ENCODE results near the gene BAMBI.

The BAMBI gene

GRCh38 chr10:28686835-28687682, 9.7 kb downstream of the BAMBI start:
- Histone ChIP-seq H3K4me1 (ENCODE audit: low read length) (no peaks in the 10 kb centered on the region), H3K9ac (ENCODE audit: low read length) (no peak overlapping the region), H3K79me2 (ENCODE audit: low read length) (no peaks in the 10 kb centered on the region), H3K4me3 (ENCODE audit: low read length) (no peak overlapping the region), H3K27ac (ENCODE audit: low read length) (no peak overlapping the region), H4K20me1 (ENCODE audit: insufficient read depth, low read length) (no peaks in the 10 kb centered on the region), H3K36me3 (replicated peaks; ENCODE audit: insufficient read depth, low read length) (no peaks in the 10 kb centered on the region), H3K4me2 (ENCODE audit: low read depth, low read length) (no peak overlapping the region), H3K27me3 (replicated peaks; ENCODE audit: insufficient read depth, low read length) (no peaks in the 10 kb centered on the region), H3K9me3 (replicated peaks; ENCODE audit: insufficient read depth, low read length) (no peaks in the 10 kb centered on the region), H3K9me2 (replicated peaks; ENCODE audit: insufficient read depth, low read length) (no peaks in the 10 kb centered on the region), H3F3A (ENCODE audit: insufficient read depth, low read length) (no peaks in the 10 kb centered on the region), H2AFZ (ENCODE audit: low read length) (no peak overlapping the region)
- TF ChIP-seq EZH2 (optimal IDR thresholded peaks at IDR 0.05; ENCODE audit: low read depth, low read length): no peak
- no peak for DNase-seq

- H3K27me3 ChIP-seq (replicated peaks; ENCODE audit: insufficient read depth, low read length): no peaks in the 10 kb centered on the region
- no peaks in the 10 kb centered on the region for H4K20me1 ChIP-seq (ENCODE audit: insufficient read depth, low read length)
- H3F3A ChIP-seq (ENCODE audit: insufficient read depth, low read length): no peaks in the 10 kb centered on the region
- no peak for DNase-seq
- no peaks in the 10 kb centered on the region for H3K36me3 ChIP-seq (replicated peaks; ENCODE audit: insufficient read depth, low read length)
- H3K27ac ChIP-seq (ENCODE audit: low read length): no peak overlapping the region
- no peak for TF ChIP-seq CTCF (IDR thresholded peaks at IDR 0.05; ENCODE audit: low read length)
- TF ChIP-seq EZH2phosphoT487 (IDR thresholded peaks at IDR 0.05; ENCODE audit: low read length): no peak
- no peak for TF ChIP-seq EZH2 (optimal IDR thresholded peaks at IDR 0.05; ENCODE audit: low read depth, low read length)
- no peak overlapping the region for H3K9ac ChIP-seq (ENCODE audit: low read length)
- no peaks in the 10 kb centered on the region for H3K9me3 ChIP-seq (replicated peaks; ENCODE audit: insufficient read depth, low read length)
- no peaks in the 10 kb centered on the region for H3K79me2 ChIP-seq (ENCODE audit: low read length)
- H2AFZ ChIP-seq (ENCODE audit: low read length): no peak overlapping the region
- no peaks in the 10 kb centered on the region for H3K4me1 ChIP-seq (ENCODE audit: low read length)
- H3K4me3 ChIP-seq (ENCODE audit: low read length): no peak overlapping the region
- H3K4me2 ChIP-seq (ENCODE audit: low read depth, low read length): no peak overlapping the region
- no peaks in the 10 kb centered on the region for H3K9me2 ChIP-seq (replicated peaks; ENCODE audit: insufficient read depth, low read length)
Observed at GRCh38 chr10:28687683-28688001, 10.3 kb downstream of the BAMBI start.

- Histone ChIP-seq H3K27me3 (replicated peaks; ENCODE audit: insufficient read depth, low read length) (no peaks in the 10 kb centered on the region), H4K20me1 (ENCODE audit: insufficient read depth, low read length) (no peaks in the 10 kb centered on the region), H3K4me1 (ENCODE audit: low read length) (no peaks in the 10 kb centered on the region), H2AFZ (ENCODE audit: low read length) (no peak overlapping the region), H3K4me2 (ENCODE audit: low read depth, low read length) (no peak overlapping the region), H3K9ac (ENCODE audit: low read length) (no peak overlapping the region), H3K9me2 (replicated peaks; ENCODE audit: insufficient read depth, low read length) (no peaks in the 10 kb centered on the region), H3K9me3 (replicated peaks; ENCODE audit: insufficient read depth, low read length) (no peaks in the 10 kb centered on the region), H3K4me3 (ENCODE audit: low read length) (no peak overlapping the region), H3K79me2 (ENCODE audit: low read length) (no peaks in the 10 kb centered on the region), H3K27ac (ENCODE audit: low read length) (no peak overlapping the region), H3F3A (ENCODE audit: insufficient read depth, low read length) (no peaks in the 10 kb centered on the region), H3K36me3 (replicated peaks; ENCODE audit: insufficient read depth, low read length) (no peaks in the 10 kb centered on the region)
- TF ChIP-seq EZH2 (optimal IDR thresholded peaks at IDR 0.05; ENCODE audit: low read depth, low read length) (no peak), CTCF (IDR thresholded peaks at IDR 0.05; ENCODE audit: low read length) (no peak)
- no peak for DNase-seq
Observed at GRCh38 chr10:28690545-28690944, 13.2 kb downstream of the BAMBI start.

DNA sequence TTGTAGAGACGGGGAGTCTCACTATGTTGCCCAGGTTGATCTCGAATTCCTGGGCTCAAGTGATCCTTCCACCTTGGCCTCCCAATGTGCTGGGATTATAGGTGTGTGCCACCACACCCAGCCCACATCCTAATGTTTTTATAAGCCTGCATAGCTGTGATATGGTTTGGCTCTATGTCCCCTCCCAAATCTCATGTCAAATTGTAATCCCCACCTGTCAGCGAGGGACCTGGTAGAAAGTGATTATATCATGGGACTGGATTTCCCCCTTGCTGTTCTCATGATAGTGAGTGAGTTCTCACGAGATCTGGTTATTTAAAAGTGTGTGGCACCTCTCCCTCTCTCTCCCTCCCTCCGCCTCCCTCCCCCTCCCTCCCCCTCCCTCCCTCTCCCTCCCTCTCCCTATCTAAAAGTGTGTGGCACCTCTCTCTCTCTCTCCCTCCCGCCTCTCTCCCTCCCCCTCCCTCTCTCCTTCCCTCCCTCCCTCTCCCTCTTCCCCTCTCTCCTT, 13.9 kb downstream of the BAMBI start:
- Histone ChIP-seq H3K4me2 (ENCODE audit: low read depth, low read length) (no peak overlapping the region), H2AFZ (ENCODE audit: low read length) (no peak overlapping the region), H3K27ac (ENCODE audit: low read length) (no peak overlapping the region), H3K36me3 (replicated peaks; ENCODE audit: insufficient read depth, low read length) (no peaks in the 10 kb centered on the region), H3K4me3 (ENCODE audit: low read length) (no peak overlapping the region), H4K20me1 (ENCODE audit: insufficient read depth, low read length) (no peaks in the 10 kb centered on the region), H3K9me3 (replicated peaks; ENCODE audit: insufficient read depth, low read length) (no peaks in the 10 kb centered on the region), H3K9me2 (replicated peaks; ENCODE audit: insufficient read depth, low read length) (no peaks in the 10 kb centered on the region), H3F3A (ENCODE audit: insufficient read depth, low read length) (no peaks in the 10 kb centered on the region), H3K4me1 (ENCODE audit: low read length) (no peaks in the 10 kb centered on the region), H3K27me3 (replicated peaks; ENCODE audit: insufficient read depth, low read length) (no peaks in the 10 kb centered on the region), H3K79me2 (ENCODE audit: low read length) (no peaks in the 10 kb centered on the region), H3K9ac (ENCODE audit: low read length) (no peak overlapping the region)
- TF ChIP-seq EZH2phosphoT487 (IDR thresholded peaks at IDR 0.05; ENCODE audit: low read length) (no peak), EZH2 (optimal IDR thresholded peaks at IDR 0.05; ENCODE audit: low read depth, low read length) (no peak), CTCF (IDR thresholded peaks at IDR 0.05; ENCODE audit: low read length) (no peak)
- DNase-seq: no peak
